Esophagus (tissue), 2 donors: Measurements from ENCODE around the gene GOLGA6L6. TPM values are rescaled to one million over a fixed set of nuclear protein-coding genes. Genes with fewer than 3 reads are reported as not detected.
"Not testable (repeated sequence)": the region's sequence is repeated elsewhere in the genome, so short reads cannot be mapped to it uniquely, and the experiment has no call there.

Experiments
- H3K27ac ChIP-seq, 2 donors: one replicate each; pipeline ENCODE4 v1.5.1; 2013; ENCODE audit warnings: low read depth in 2 of 2, mild to moderate bottlenecking in 2 of 2, inconsistent platforms in 1 of 2, low read length in 1 of 2, moderate library complexity in 1 of 2
- H3K27me3 ChIP-seq, 2 donors: one replicate each; pipeline ENCODE4 v1.6.1; 2013; ENCODE audit warnings: low read length in 2 of 2, control low read depth in 1 of 2, mild to moderate bottlenecking in 1 of 2; ENCODE audit not compliant: insufficient read depth in 2 of 2, control insufficient read depth in 1 of 2
- H3K36me3 ChIP-seq, 2 donors: one replicate each; pipeline ENCODE4 v1.6.1; 2013; ENCODE audit warnings: low read length in 1 of 2; ENCODE audit not compliant: control insufficient read depth in 2 of 2, insufficient read depth in 2 of 2
- H3K4me1 ChIP-seq, 2 donors: one replicate each; pipeline ENCODE4 v1.6.1; 2013; ENCODE audit warnings: low read length in 1 of 2; ENCODE audit not compliant: control insufficient read depth in 2 of 2, insufficient read depth in 2 of 2
- H3K4me3 ChIP-seq, 2 donors: one replicate each; pipeline ENCODE4 v1.5.1; 2013; ENCODE audit warnings: low read length in 2 of 2, mild to moderate bottlenecking in 2 of 2, low read depth in 1 of 2, moderate library complexity in 1 of 2
- H3K9me3 ChIP-seq, 2 donors: one replicate each; pipeline ENCODE4 v1.6.1; 2013; ENCODE audit warnings: mild to moderate bottlenecking in 2 of 2, low read depth in 1 of 2, low read length in 1 of 2, moderate library complexity in 1 of 2; ENCODE audit not compliant: control insufficient read depth in 2 of 2, insufficient read depth in 1 of 2
- WGBS, 2 donors: extraction: QIAGEN DNeasy Blood & Tissue Kit; methylation state at CpG; one replicate each; pipeline ENCODE4 v1.1.7; 2013; 5-methylcytosine and 5-hydroxymethylcytosine counted together
- polyA plus RNA-seq, 2 donors: library from polyadenylated mRNA; stranded (reverse); fragments of 200-250 nt; gene quantifications; one replicate each; pipeline ENCODE4 v1.2.3, GENCODE V29; 2013
- donor health status: healthy with polysubstance abuse.
- donor health status: Bipolar disorder and iron deficiency.

GOLGA6L6 gene, protein sequence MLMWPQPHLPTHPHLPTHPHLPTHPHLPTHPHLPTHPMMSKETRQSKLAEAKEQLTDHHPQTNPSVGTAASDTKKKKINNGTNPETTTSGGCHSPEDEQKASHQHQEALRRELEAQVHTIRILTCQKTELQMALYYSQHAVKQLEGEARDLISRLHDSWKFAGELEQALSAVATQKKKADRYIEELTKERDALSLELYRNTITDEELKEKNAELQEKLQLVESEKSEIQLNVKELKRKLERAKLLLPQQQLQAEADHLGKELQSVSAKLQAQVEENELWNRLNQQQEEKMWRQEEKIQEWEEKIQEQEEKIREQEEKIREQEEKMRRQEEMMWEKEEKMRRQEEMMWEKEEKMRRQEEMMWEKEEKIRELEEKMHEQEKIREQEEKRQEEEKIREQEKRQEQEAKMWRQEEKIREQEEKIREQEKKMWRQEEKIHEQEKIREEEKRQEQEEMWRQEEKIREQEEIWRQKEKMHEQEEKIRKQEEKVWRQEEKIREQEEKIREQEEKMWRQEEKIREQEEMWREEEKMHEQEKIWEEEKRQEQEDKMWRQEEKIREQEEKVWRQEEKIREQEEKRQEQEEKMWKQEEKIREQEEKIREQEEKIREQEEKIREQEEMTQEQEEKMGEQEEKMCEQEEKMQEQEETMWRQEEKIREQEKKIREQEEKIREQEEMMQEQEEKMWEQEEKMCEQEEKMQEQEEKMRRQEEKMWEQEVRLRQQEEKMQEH
- polyA plus RNA-seq: not detected

GRCh38 chr15:20541700-20542099 lies at the start of gene GOLGA6L6:
Gene GOLGA6L6 (minus strand): TSS chr15:20541800. CDS start chr15:20541709, 91 bp downstream.
- not testable (repeated sequence) for H3K27ac ChIP-seq, H3K9me3 ChIP-seq, H3K27me3 ChIP-seq, H3K36me3 ChIP-seq, H3K4me3 ChIP-seq, H3K4me1 ChIP-seq
- WGBS, 2 donors: 80 to 87% methylated on average over 4 of the region's 7 CpGs

GRCh38 chr15:20590069-20590468 lies 48.5 kb upstream of the GOLGA6L6 start:
- WGBS, 2 donors: no CpG with 5 or more reads among the region's 2 CpGs
- not testable (repeated sequence) for H3K4me3 ChIP-seq, H3K27me3 ChIP-seq

DNA sequence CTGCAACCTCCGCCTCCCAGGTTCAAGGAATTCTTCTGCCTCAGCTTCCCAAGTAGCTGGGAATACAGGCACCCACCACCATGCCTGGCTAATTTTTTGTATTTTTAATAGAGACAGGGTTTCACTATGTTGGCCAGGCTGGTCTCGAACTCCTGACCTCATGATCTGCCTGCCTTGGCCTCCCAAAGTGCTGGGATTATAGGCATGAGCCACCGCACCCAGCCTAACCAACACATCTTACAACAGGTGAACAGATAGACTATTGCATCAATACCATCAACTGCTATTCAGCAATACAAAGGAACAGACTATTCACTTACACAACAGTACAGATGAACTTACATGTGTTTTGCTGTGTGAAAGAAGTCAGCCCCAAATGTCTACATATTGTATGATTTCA lies 45.2 kb upstream of the GOLGA6L6 start:
- H3K9me3 ChIP-seq, H3K36me3 ChIP-seq, H3K27ac ChIP-seq, H3K27me3 ChIP-seq, H3K4me1 ChIP-seq, H3K4me3 ChIP-seq: not testable (repeated sequence)
- 64 to 80% methylated on average over 2 of the region's 3 CpGs for WGBS, 2 donors

More at GRCh38 chr15:20590069-20590468, 48.5 kb upstream of the GOLGA6L6 start:
- H3K4me1 ChIP-seq, H3K27ac ChIP-seq, H3K9me3 ChIP-seq, H3K36me3 ChIP-seq: not testable (repeated sequence)

DNA sequence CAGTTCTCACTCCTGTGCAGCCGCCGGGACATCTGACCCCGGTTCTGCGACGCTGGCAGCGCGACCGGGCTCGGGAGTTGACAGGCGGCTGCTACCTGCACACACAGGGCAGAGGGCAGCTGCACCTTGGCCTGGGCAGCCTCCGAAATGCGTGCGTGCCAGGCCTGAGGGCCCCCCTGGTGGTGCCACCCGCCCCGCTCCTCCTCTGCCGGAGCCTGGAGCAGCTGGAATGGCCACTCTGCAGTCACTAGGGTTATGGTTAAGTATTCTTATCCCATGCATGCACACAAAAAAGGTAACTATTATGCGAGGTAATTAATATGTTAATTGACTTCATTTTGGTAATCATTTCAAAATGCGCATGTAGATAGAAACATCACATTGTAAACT lies 41.1 kb upstream of the GOLGA6L6 start:
- H3K4me3 ChIP-seq, H3K27me3 ChIP-seq, H3K27ac ChIP-seq, H3K4me1 ChIP-seq, H3K9me3 ChIP-seq, H3K36me3 ChIP-seq: not testable (repeated sequence)
- WGBS, 2 donors: 70 to 87% methylated on average over 7 of the region's 18 CpGs

- H3K27me3 ChIP-seq, H3K4me3 ChIP-seq, H3K4me1 ChIP-seq, H3K36me3 ChIP-seq, H3K27ac ChIP-seq, H3K9me3 ChIP-seq: not testable (repeated sequence)
- 68 to 92% methylated on average over 5 to 10 of the region's 39 CpGs for WGBS, 2 donors
Measured at GRCh38 chr15:20582109-20582725, 40.6 kb upstream of the GOLGA6L6 start.

GRCh38 chr15:20581261-20582108 lies 39.9 kb upstream of the GOLGA6L6 start:
- not testable (repeated sequence) for H3K27ac ChIP-seq, H3K27me3 ChIP-seq, H3K4me3 ChIP-seq, H3K9me3 ChIP-seq, H3K36me3 ChIP-seq, H3K4me1 ChIP-seq
- WGBS, 2 donors: 81 to 87% methylated on average over 9 to 15 of the region's 62 CpGs

GRCh38 chr15:20579662-20580061 lies 38.1 kb upstream of the GOLGA6L6 start:
- 91 to 93% methylated on average over 10 to 11 of the region's 14 CpGs for WGBS, 2 donors
- H3K9me3 ChIP-seq, H3K36me3 ChIP-seq, H3K27me3 ChIP-seq, H3K27ac ChIP-seq, H3K4me1 ChIP-seq, H3K4me3 ChIP-seq: not testable (repeated sequence)

GRCh38 chr15:20551289-20551688 lies 9.7 kb upstream of the GOLGA6L6 start:
- H3K4me3 ChIP-seq, H3K27me3 ChIP-seq, H3K9me3 ChIP-seq, H3K36me3 ChIP-seq, H3K4me1 ChIP-seq, H3K27ac ChIP-seq: not testable (repeated sequence)
- 96% methylated on average over 5 to 7 of the region's 19 CpGs for WGBS, 2 donors

GRCh38 chr15:20505926-20506658 lies 35.5 kb downstream of the GOLGA6L6 start:
- H3K36me3 ChIP-seq, H3K4me3 ChIP-seq, H3K9me3 ChIP-seq, H3K4me1 ChIP-seq, H3K27ac ChIP-seq, H3K27me3 ChIP-seq: not testable (repeated sequence)
- 42 to 49% methylated on average over 8 to 22 of the region's 87 CpGs for whole genome bisulfite sequencing, 2 donors
